ENCODE data around the gene FBXL22.
"Not testable (repeated sequence)": the region's sequence is repeated elsewhere in the genome, so short reads cannot be mapped to it uniquely, and the experiment has no call there.

Gene FBXL22

GRCh38 chr15:63617627-63618026 is 20.4 kb downstream of the FBXL22 start:
- DNase-seq = not testable (repeated sequence)

GRCh38 chr15:63620760-63621159 is 23.6 kb downstream of the FBXL22 start:
- DNase-seq = not testable (repeated sequence)

DNA sequence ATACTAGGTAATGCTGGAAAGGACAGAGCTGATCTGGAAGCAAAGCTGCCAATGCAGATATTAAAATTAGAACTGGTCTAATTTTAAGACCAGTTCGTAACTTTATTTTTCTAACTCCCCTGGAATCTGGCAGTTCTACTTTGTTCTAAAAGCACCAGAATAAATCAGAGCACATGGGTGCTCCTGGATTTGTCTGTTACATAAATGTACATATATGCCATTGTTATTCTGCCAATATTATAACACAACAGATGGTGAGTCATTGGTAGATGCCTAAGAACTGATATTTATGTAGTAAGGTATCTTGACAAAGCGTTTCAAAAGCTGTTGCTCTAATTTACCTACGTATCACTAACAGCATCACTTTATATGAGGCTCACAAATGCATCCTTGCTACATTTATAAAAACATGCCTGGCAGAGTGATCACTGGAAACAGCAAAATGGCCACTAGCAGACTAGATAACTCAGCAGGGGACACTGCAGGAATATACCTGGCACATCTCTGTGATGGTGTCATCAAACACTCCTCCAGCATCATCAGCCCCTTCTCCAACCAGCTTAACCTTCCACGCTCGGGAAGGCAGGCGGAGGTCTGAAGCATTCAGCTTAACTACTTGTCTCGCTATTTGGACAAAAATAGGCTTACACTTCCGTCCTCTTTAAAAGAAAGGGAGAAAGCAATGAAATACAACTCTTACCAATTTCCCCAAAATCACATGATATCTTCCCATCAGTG is 26.2 kb downstream of the FBXL22 start:
- no peak for DNase-seq

- DNase-seq = no peak
These were observed 29.8 kb downstream of the FBXL22 start for GRCh38 chr15:63626955-63627354.

- DNase-seq = no peak
These were observed 31.1 kb downstream of the FBXL22 start for GRCh38 chr15:63628123-63628822.

DNA sequence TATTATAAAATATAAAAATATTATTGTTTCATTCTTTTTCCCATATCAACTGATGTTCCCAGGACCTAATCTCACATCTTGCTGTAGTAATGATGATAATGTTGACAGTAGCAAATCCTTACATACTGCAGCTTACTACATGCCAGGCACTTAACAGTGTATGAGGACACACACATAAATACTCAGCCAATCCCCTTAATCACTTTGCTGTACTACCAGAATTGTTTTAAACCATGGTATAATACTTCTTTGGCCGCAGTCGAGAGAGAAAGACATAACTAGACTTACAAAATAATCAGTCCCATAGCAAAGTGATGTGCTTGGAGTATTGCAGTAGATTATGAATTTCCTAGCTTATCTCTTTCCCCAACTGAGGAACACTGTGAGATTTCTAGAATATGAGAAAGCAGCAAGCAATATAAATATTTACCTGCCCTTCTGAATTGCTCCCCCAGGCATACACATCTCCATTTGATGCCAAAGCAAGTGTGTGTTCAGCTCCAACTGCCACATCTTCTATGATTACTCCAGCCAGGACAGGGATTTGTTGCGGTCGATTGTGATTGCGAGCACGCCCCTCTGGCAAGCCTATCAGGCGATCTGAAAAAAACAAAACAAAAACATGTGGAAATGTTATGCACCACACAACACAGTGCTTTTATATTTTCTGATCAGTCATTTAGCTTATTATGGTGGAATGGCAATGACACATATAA is 33.0 kb downstream of the FBXL22 start:
- no peak for DNase-seq

DNA sequence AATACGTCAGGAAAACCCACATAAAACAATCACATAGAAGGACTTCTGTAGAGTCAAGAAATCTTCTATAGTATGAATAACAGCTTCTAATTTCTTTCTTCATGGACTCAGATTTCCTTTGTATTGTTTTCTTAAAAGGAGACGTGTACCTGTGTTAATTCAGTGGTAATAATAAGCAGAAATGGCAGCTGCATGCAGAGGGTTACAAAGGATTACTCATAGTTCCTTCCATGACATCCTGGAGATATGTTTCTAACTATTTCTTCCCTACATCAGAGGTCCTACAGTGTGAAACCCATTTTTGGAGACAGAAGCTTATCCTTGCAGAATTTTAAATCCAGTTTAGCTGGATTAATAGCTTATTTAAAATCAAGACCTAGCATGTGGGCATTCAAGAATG is 36.1 kb downstream of the FBXL22 start:
- no peak for DNase-seq

DNA sequence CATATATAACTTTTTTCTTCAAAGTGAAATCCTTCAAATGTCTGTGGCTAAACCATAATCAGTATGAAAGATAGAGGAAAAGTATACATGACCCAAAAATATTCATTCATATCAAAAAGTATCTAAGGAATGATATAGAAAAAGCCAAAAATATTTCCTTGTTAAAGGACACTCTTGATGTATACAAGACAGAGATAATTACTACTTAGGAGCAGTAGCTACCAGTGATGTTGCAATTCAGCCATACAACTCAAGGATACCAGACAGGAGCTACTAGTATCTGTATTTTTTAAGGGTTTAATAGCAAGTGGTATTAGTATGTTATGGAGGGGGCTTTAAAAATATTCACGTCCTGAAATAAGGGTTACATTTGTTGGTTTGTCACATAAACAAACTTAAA is 37.0 kb downstream of the FBXL22 start:
- no peak for DNase-seq

GRCh38 chr15:63636518-63637061 is 39.4 kb downstream of the FBXL22 start:
- DNase-seq = no peak

- DNase-seq = no peak
These were observed 41.7 kb downstream of the FBXL22 start for GRCh38 chr15:63638839-63639238.

DNA sequence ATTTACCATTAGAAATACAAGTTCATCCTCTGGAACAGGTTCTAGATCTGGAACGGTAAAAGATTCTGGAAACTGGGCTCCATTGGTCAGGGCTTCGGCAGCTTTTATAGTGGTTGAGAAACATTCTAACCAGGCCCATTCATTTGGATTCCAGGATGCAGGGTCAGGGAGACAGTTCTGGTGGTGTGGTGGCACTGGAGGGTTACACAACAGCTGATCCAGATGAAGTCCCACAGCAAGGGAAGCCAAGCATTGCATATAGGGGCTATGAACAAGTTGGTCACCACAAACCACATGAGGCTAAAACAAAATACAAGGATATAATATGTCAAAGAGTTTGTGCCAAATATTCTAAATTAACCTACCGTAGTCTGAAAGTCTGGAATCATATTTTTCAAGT is 43.0 kb downstream of the FBXL22 start:
- DNase-seq = no peak
